ENCODE results near the gene TIMM8A. TPM values are rescaled to one million over a fixed set of nuclear protein-coding genes. Genes with fewer than 3 reads are reported as not detected.
"Not testable (repeated sequence)": the region's sequence is repeated elsewhere in the genome, so short reads cannot be mapped to it uniquely, and the experiment has no call there.

The TIMM8A gene
- total RNA-seq, 1 donor from 2014 or later: 14.7 TPM

GRCh38 chrX:101360390-101360789, 11.8 kb upstream of the TIMM8A start:
- no peak for DNase-seq (ENCODE audit: low spot score)

- no peak for DNase-seq (ENCODE audit: low spot score)
These were observed 11.4 kb upstream of the TIMM8A start for GRCh38 chrX:101359966-101360365.

- DNase-seq (ENCODE audit: low spot score): no peak
These were observed 8.7 kb upstream of the TIMM8A start for GRCh38 chrX:101357166-101357795.

GRCh38 chrX:101349193-101349562, 636 bp upstream of the TIMM8A start:
- no peak for DNase-seq (ENCODE audit: low spot score)

GRCh38 chrX:101347859-101348451, 587 bp downstream of the TIMM8A start:
- DNase-seq (ENCODE audit: low spot score): no peak

- no peak for DNase-seq (ENCODE audit: low spot score)
These were observed 10.7 kb downstream of the TIMM8A start for GRCh38 chrX:101337776-101338271.

GRCh38 chrX:101334310-101334709, 14.2 kb downstream of the TIMM8A start:
- not testable (repeated sequence) for DNase-seq (ENCODE audit: low spot score)

- DNase-seq (ENCODE audit: low spot score): not testable (repeated sequence)
These were observed 21.9 kb downstream of the TIMM8A start for GRCh38 chrX:101326600-101326999.

GRCh38 chrX:101303790-101304189, 44.8 kb downstream of the TIMM8A start:
- no peak for DNase-seq (ENCODE audit: low spot score)

Other genes with a start within 250 kb of the TIMM8A start
- gene DRP2, start 129.0 kb downstream of the TIMM8A start, total RNA-seq: 0.22 TPM
- 0.26 TPM for gene TAF7L, start 57.4 kb downstream of the TIMM8A start, total RNA-seq
- 11.5 TPM for gene BTK, start 37.4 kb upstream of the TIMM8A start, total RNA-seq
- gene RPL36A, start 42.3 kb upstream of the TIMM8A start, total RNA-seq: 140 TPM
- 46.9 TPM for gene GLA, start 59.2 kb upstream of the TIMM8A start, total RNA-seq
- 62.1 TPM for gene HNRNPH2, start 59.5 kb upstream of the TIMM8A start, total RNA-seq
- gene ARMCX4, start 136.7 kb upstream of the TIMM8A start, total RNA-seq: 10.1 TPM
- 32.3 TPM for gene ARMCX1, start 201.8 kb upstream of the TIMM8A start, total RNA-seq